K562 (cell line): Measurements from ENCODE around the gene SERTAD1. TPM values are rescaled to one million over a fixed set of nuclear protein-coding genes. Genes with fewer than 3 reads are reported as not detected.

Source experiments
- ATF3 ChIP-seq, 2 experiments: fragments of 450-650 bp in 1 of 2; sonication (generic) in 1 of 2; formaldehyde crosslinking in 1 of 2; IDR thresholded peaks in 1 of 2; conservative IDR thresholded peaks in 1 of 2; 2 replicates each; pipeline versions ENCODE4 v1.6.1 to v1.8.1; 2016 to 2023; ENCODE audit warnings: mild to moderate bottlenecking in 2 of 2, moderate library complexity in 2 of 2, inconsistent platforms in 1 of 2, missing genetic modification reagents in 1 of 2
- DEAF1 ChIP-seq: fragments of 450-650 bp; formaldehyde crosslinking; IDR thresholded peaks from 2 replicates; pipeline ENCODE4 v1.4.0; 2020; ENCODE audit warnings: mild to moderate bottlenecking, moderate library complexity
- EGR1 ChIP-seq: fragments of 450-650 bp; conservative IDR thresholded peaks from 2 replicates; pipeline ENCODE4 v1.6.1; 2017; ENCODE audit warnings: mild to moderate bottlenecking
- ESRRA ChIP-seq: fragments of 450-650 bp; IDR thresholded peaks from 2 replicates; pipeline ENCODE4 v1.6.1; 2014; ENCODE audit warnings: low read depth, mild to moderate bottlenecking, moderate library complexity, borderline replicate concordance
- ESRRB ChIP-seq: fragments of 250-450 bp; sonication (Bioruptor Pico); IDR thresholded peaks from 2 replicates; pipeline ENCODE4 v1.5.0; 2020; ENCODE audit warnings: mild to moderate bottlenecking, moderate library complexity, borderline replicate concordance
- MBD1 ChIP-seq: fragments of 250-450 bp; sonication (Bioruptor Pico); IDR thresholded peaks from 2 replicates; pipeline ENCODE4 v1.8.0; 2022; ENCODE audit warnings: inconsistent platforms
- MBD2 ChIP-seq: sonication (generic); IDR thresholded peaks from 2 replicates; pipeline ENCODE4 v1.6.1; 2016; ENCODE audit warnings: low read depth, borderline replicate concordance
- MXI1 ChIP-seq: IDR thresholded peaks from 2 replicates; pipeline ENCODE4 v1.6.1; 2011; ENCODE audit warnings: low read depth, mild to moderate bottlenecking, improper control_type of control experiment, low read length
- PHF8 ChIP-seq: fragments of 200-600 bp; sonication (generic); IDR thresholded peaks from 2 replicates; pipeline ENCODE4 v1.6.1; 2012; ENCODE audit warnings: mixed run types, mild to moderate bottlenecking, inconsistent platforms, low read length, moderate library complexity, borderline replicate concordance
- POLR2B ChIP-seq: fragments of 450-650 bp; IDR thresholded peaks from 2 replicates; pipeline ENCODE4 v1.6.1; 2018; ENCODE audit warnings: low read depth; ENCODE audit not compliant: partially characterized antibody
- PTBP1 ChIP-seq: fragments of 200-400 bp; formaldehyde crosslinking; IDR thresholded peaks from 2 replicates; pipeline ENCODE4 v1.6.1; 2017; ENCODE audit warnings: low read depth, low read length
- RBM15 ChIP-seq: fragments of 200-400 bp; formaldehyde crosslinking; IDR thresholded peaks from 2 replicates; pipeline ENCODE4 v1.6.1; 2018; ENCODE audit warnings: mild to moderate bottlenecking, low read length, moderate library complexity; ENCODE audit not compliant: insufficient read depth
- RBM39 ChIP-seq: fragments of 200-400 bp; formaldehyde crosslinking; optimal IDR thresholded peaks from 2 replicates; pipeline ENCODE3; 2018; ENCODE audit warnings: low read depth, low read length
- SMARCE1 ChIP-seq: fragments of 450-650 bp; IDR thresholded peaks from 2 replicates; pipeline ENCODE4 v1.7.1; 2016; ENCODE audit warnings: mild to moderate bottlenecking
- THAP12 ChIP-seq: fragments of 250-450 bp; sonication (Bioruptor Pico); IDR thresholded peaks from 2 replicates; pipeline ENCODE4 v1.9.0; 2021; ENCODE audit warnings: mild to moderate bottlenecking, inconsistent platforms
- THAP7 ChIP-seq: fragments of 250-450 bp; sonication (Bioruptor Pico); IDR thresholded peaks from 2 replicates; pipeline ENCODE4 v1.5.0; 2021
- U2AF2 ChIP-seq: fragments of 200-400 bp; formaldehyde crosslinking; optimal IDR thresholded peaks from 2 replicates; pipeline ENCODE3; 2017; ENCODE audit warnings: low read depth, mild to moderate bottlenecking, low read length
- ZBED1 ChIP-seq: IDR thresholded peaks from 2 replicates; pipeline ENCODE4 v1.6.1; 2014
- ZBTB7A ChIP-seq: IDR thresholded peaks from 2 replicates; pipeline ENCODE4 v1.6.1; 2011; ENCODE audit warnings: low read depth, mild to moderate bottlenecking, low read length, moderate library complexity, borderline replicate concordance; ENCODE audit not compliant: control insufficient read depth
- ZFPM2 ChIP-seq: fragments of 250-450 bp; sonication (Bioruptor Pico); IDR thresholded peaks from 2 replicates; pipeline ENCODE4 v1.5.1; 2022; ENCODE audit warnings: mild to moderate bottlenecking
- ZNF3 ChIP-seq: fragments of 250-450 bp; sonication (Bioruptor Pico); IDR thresholded peaks from 2 replicates; pipeline ENCODE4 v1.5.0; 2021; ENCODE audit warnings: mild to moderate bottlenecking, moderate library complexity
- polyA plus RNA-seq, 8 experiments: library from polyadenylated mRNA; depleted of rRNA in 4 of 8; stranded (reverse) in 5 of 8; unstranded in 3 of 8; fragments of >200 nt; fragmentation: Nextera tagmentation in 2 of 8; fragmentation: Illumina TruSeq in 1 of 8; extraction: Ambion mirVana in 2 of 8; extraction: Trizol in 1 of 8; gene quantifications; 2 replicates each; pipeline versions ENCODE4 v1.2.1 to v1.2.3, GENCODE V29; 2011 to 2014; ENCODE audit warnings: inconsistent platforms in 1 of 8, missing spikeins in 1 of 8
- total RNA-seq, 7 experiments: library from RNA; depleted of rRNA in 6 of 7; stranded (reverse); fragments of >200 nt in 6 of 7; fragmentation: Illumina TruSeq in 2 of 7; extraction: Trizol in 2 of 7; gene quantifications; 2 replicates each; pipeline versions ENCODE4 v1.2.1 to v1.2.3, GENCODE V29; 2011 to 2021; ENCODE audit warnings: low replicate concordance in 1 of 7

The SERTAD1 gene
- total and polyA plus RNA-seq, 9 of the 15 experiments (the other 6 are each of a cell fraction or from before 2014, with no cell fraction given), result 0.15 to 8.7 (median 4.9) TPM

- TF ChIP-seq POLR2B (peak; percentile 74), EGR1 (no peak), ZBED1 (0 out of 2 replicates have a peak, but pooled peaks have one; percentile 25), MBD2 (no peak), MXI1 (no peak), THAP7 (peak; percentile 59; the same call in 1 of the 2 replicates), RBM15 (no peak), ZFPM2 (0 out of 2 replicates have a peak, but pooled peaks have one; percentile 73), PTBP1 (0 out of 2 replicates have a peak, but pooled peaks have one; percentile 22), ZNF3 (peak; percentile 14; the same call in 1 of the 2 replicates), ESRRA (no peak), PHF8 (peak; percentile 2; the same call in 1 of the 2 replicates), ATF3 (IDR thresholded peaks at IDR 0.05) (no peak), ATF3 (CRISPR knock-in tag; conservative IDR thresholded peaks at IDR 0.05) (no peak), SMARCE1 (0 out of 2 replicates have a peak, but pooled peaks have one; percentile 7), ESRRB (CRISPR knock-in tag) (peak; percentile 71; the same call in 1 of the 2 replicates), RBM39 (no peak), DEAF1 (0 out of 2 replicates have a peak, but pooled peaks have one; percentile 22), MBD1 (CRISPR knock-in tag) (no peak), THAP12 (CRISPR knock-in tag) (0 out of 2 replicates have a peak, but pooled peaks have one; percentile 19), U2AF2 (no peak), ZBTB7A (0 out of 2 replicates have a peak, but pooled peaks have one; percentile 10)
Measured at GRCh38 chr19:40446263-40446784, 20.5 kb upstream of the SERTAD1 start (continued).
